Heart left ventricle (tissue), 13 donors: Measurements from ENCODE around the gene ARV1.

Experiments
- CTCF ChIP-seq, 12 donors: fragments of 200-600 bp; sonication (generic) in 4 of 12; IDR thresholded peaks; one replicate each; pipeline versions ENCODE4 v1.5.0 to v1.8.0; 2018 to 2022; ENCODE audit warnings: antibody characterized with exemption in 12 of 12, mild to moderate bottlenecking in 5 of 12
- POLR2A ChIP-seq, 2 donors: fragments of 450-650 bp; IDR thresholded peaks; one replicate each; pipeline ENCODE4 v1.6.1; 2017; ENCODE audit warnings: antibody characterized with exemption in 2 of 2, mild to moderate bottlenecking in 2 of 2, moderate library complexity in 2 of 2
- donor health status: ischemic (EF 13 %, LVEDD 7.1; RV severe dilation, severe dysfunction).
- donor health status: DM: no; HTN: yes; CAD: no.
- donor health status: DM: no; HTN: no; CAD: no.
- donor health status: ischemic (EF 25% LVEDD 6.9; RV normal size, moderate dysfunction).
- donor health status: ischemic (EF 25% LVEDD 5.7; RV mildly dilated, moderate dysfunction).
- donor health status: ischemic (EF 35%, LVEDD 5.7; RV mildly dilated, moderate dysfunction).
- donor health status: nonischemic (EF 11% LVEDD 7.7; RV severe dilation, severe dysfunction).
- donor health status: DM: yes; HTN: yes; CAD: no.
- donor health status: PGD.
- donor health status: ischemic (EF 29% LVEDD 5.4; RV normal size, mild dysfunction).
- donor health status: nonischemic (EF 23%, LVEDD 6.1; RV moderate dilation, normal function).

- TF ChIP-seq CTCF (IDR thresholded peaks at IDR 0.05): no peak
- TF ChIP-seq POLR2A (IDR thresholded peaks at IDR 0.05): no peak
Measured at GRCh38 chr1:231011963-231012362, 33.1 kb downstream of the ARV1 start.
